Skin epidermis (tissue), 12 donors: ENCODE measurements around the gene MRAP.
A peak's percentile ranks its signal among the peaks of the same experiment; 100 is the strongest.

ENCODE experiments used
- H3K27ac ChIP-seq, 21 experiments: fragments of 200-600 bp; sonication (generic) in 11 of 21; one replicate each; pipeline ENCODE4 v1.5.0; 2020; ENCODE audit warnings: mild to moderate bottlenecking in 3 of 21, inconsistent platforms in 2 of 21, moderate library complexity in 2 of 21
- H3K4me3 ChIP-seq, 7 experiments: fragments of 200-600 bp; sonication (generic) in 2 of 7; one replicate each; pipeline ENCODE4 v1.5.0; 2020; ENCODE audit warnings: inconsistent platforms in 2 of 7, mild to moderate bottlenecking in 2 of 7, moderate library complexity in 1 of 7

The MRAP gene

DNA sequence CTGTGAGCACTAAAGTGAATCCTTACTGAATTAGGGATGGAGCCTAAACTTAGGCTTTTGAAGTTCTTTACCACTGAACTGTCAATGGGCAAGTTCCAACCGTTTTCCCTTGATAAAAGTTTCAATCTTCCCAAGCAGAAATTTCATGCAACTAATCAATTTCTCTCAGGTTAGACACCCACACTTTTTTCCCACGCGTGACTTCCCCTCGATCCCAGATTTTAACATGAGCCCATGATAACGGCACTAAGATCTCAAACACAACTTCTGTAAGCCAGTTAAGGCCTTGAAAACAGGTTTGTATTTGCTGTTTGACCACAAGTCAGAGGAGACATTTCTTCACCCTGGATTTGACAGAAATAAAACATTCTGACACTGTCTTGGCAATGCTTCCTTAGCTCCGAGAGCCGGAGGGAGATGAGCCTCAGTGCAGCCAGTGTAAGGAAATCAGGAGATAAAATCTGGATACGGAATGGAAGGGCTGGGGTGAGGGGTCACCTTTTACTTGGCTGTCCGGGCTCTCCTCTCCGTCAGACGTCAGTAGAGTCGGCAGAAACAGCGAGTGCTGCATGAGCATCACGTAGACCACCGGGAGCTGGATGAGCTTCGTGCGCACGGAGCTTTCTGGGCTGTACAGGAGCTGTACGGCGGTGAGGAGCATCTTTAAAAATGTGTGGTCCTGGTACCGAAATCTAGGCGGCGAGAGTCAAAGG, 39.7 kb downstream of the MRAP start:
- H3K27ac ChIP-seq: no peak overlapping the region

DNA sequence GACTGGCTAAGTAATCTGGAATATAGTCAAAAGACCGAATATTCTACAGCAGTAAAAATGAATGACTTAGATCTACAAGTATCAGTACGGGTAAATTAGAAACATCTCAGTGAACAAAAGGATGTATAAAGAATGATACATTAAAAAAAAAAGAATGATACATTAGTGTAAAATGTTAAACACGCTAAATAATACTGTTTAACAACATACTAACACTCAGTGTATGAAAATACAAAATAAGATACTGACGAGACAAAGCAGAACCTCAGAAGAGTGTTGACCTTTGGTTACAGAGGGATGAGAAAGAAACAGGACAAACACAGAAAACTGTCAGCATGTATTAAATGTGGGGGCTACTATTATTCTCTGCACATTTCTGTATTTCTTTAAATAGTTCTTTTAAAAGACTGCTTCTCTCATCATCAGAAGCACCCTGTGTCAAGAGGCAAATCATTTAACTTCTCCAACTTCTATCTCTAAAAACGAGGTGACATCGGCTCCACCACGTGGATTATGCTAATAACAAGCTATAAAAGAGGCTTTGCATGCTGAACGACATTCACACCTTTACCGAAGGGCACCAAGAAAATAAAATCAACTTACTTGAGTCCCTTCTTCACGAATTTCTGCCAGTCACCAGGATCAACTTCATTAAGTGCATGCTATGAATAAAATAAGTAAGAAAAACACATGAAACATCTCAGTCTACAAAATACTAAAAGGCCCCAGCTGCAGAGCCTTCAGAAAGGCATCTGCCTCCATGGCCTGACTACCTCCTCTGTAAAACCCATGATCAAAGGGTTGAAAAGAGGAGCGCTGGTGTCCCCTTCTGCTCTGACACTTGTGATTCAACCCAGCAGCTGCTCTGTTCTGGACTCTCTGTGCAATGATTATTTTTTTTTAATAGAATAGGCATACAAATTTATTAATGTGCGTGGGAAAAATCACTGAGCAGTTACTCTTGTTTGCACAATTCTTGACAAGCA, 42.5 kb downstream of the MRAP start:
- Histone ChIP-seq H3K27ac (no peak overlapping the region), H3K4me3 (no peak overlapping the region)

More for the DNA sequence above, 39.7 kb downstream of the MRAP start:
- no peak overlapping the region for H3K4me3 ChIP-seq

DNA sequence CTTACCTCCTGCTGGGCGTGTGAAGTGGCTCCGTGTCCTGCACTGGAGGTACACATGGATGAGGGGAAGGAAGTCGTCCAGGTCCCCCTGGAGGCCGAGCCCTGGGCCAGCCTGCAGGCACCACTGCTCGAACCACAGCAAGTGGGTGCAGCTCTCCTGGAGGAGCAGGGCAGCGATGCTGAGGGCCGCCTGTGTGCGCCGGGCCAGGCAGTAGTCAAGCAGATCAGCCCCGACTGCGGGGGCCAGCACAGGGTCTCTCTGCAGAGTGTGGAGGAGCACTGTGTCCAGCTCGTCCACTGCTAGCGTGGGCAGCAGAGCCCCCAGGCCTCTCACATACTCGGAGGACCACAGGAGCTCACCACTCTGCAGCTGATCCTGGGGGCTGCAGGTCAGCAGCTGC, 48.3 kb downstream of the MRAP start:
- Histone ChIP-seq H3K4me3 (no peak overlapping the region), H3K27ac (peak overlapping the region in 2 of 21 experiments; percentile 60 to 70)

DNA sequence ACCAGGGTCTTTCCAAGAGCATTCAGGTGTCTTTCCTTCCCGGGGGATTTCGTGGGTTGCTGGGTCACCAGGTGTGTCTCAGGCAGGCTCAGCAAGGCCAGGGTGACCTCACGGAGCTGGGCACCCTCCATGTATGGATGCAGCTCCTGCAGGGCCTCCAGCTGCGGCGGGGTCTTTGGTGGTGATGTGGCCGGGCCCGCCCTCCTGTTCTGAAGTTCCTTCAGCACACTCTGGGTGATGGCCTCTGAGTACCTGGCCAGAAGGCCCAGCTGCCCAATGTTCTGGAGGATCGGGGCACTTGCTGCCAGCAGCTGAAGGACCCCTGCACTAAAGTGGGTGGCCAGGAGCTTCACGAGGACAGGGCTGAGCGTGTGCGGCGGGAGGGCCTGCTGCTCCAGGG, 48.7 kb downstream of the MRAP start:
- Histone ChIP-seq H3K4me3 (no peak overlapping the region), H3K27ac (peak overlapping the region in 10 of 21 experiments; percentile 5 to 82 (median 63))

DNA sequence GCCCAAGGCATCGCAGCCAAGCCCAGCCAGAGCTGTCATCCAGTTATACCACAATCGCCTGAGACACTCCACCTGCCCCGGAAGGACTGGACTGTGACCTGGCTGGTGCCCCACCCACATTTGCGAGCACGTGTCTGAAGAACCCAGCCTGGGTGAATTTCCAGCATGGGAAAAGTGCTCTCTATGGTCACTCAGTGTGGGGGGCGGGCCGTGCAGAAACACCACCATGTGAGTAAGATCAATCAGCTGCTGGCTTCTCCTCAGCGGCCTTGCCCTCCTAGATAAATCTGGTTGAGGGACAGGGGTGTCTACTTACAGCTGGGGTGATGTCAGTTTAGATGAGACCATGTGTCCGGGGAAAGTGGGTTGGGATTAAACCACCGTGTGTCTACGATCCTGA, 49.3 kb downstream of the MRAP start:
- H3K27ac ChIP-seq: peak overlapping the region in 18 of 21 experiments; percentile 5 to 82 (median 60)
- H3K4me3 ChIP-seq: no peak overlapping the region

DNA sequence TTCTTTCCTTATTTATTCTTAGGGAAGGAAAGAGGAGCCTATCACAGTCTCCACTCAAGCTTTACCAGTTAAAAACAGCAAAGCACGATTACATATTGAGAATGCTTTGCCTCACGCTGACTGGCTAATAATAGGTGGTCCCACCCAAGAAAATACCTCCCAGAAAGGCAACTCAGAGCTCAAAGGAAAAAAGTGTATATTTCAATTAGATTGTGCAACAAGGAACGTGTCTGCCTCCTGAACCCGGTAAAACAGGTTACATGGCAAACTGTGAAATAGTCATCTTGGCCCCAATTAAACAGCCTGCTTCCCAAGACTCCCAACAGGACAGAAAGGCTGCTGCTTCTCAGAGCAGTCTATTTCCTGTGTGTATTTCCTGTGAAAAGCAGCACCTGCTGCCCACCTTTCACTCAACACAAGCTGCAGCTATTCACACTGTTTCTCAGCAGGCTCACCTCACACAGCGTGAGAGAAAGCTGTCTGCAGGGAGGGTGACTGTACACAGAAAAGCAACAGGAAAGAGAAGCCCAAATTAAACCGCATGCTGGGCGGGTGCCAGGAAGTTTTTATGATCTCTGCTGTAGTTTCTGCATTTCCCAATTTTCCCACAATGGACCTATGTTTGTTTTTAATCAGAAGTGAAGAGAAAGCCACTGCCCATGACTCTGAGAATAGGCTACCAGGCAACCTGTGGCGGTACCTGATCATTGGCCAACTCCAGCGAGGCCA, 50.1 kb downstream of the MRAP start:
- peak overlapping the region in 18 of 21 experiments; percentile 5 to 82 (median 60) for H3K27ac ChIP-seq
- H3K4me3 ChIP-seq: no peak overlapping the region

DNA sequence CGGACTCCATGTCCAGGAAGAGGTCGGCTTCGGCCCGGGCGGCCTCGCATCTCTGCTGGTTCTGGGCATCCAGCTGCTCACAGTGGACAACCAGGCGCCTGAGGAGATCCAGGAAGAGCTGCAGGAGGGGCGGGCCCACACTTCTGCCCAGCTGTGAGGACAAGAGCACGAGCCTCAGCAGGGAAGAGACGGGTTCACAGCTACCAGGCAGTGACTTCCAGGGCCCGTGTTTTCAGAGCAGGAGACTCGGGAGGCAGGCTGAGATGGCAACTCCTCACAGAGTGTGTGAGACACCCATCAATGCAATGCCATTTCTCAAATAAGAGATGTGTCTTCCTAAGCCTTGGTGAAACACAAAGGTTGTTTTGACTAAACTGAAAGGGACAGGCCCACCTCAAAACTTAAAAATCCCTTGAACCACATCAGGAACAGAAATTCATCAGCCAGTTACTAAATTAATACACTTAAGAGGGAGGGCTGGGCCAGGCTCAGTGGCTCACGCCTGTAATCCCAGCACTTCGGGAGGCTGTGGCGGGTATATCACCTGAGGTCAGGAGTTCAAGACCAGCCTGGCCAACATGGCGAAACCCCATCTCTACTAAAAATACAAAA, 50.8 kb downstream of the MRAP start:
- H3K4me3 ChIP-seq: no peak overlapping the region
- peak overlapping the region in 16 of 21 experiments; percentile 5 to 82 (median 56) for H3K27ac ChIP-seq

DNA sequence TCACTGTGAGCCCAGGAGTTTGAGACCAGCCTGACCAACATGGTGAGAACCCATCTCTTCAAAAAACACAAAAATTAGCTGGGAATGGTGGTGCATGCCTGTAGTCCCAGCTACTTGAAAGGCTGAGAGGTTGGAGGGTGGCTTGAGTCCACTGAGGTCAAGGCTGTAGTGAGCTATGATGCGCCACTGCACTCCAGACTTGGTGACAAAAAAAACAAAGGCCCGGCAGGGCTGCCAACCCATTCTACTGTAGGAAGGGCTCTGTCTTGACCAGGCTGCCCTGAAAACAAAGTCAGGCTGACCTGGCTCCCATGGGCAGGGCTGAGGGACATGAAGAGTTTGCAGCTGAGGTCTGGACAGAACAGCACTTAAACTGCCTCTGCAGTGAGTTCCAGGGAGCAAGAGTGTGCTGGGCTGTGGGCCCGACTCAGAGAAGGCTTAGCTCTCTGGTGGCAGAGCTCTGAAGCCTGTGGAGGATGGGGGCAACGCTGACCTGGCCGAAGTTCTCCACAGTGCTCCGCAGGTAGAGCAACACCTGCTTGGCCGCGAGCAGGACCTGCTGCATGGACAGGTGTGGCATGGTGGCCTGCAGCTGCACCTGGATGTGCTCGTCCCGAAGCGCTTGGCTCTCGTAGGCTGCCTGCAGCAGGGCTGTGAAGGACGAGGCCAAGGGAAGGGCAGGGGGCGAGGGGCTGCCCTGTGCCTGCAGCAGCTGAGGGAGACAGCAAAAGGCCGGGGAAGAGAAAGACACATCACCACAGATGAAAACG, 51.7 kb downstream of the MRAP start:
- Histone ChIP-seq H3K4me3 (no peak overlapping the region), H3K27ac (peak overlapping the region in 8 of 21 experiments; percentile 1 to 67 (median 50))

DNA sequence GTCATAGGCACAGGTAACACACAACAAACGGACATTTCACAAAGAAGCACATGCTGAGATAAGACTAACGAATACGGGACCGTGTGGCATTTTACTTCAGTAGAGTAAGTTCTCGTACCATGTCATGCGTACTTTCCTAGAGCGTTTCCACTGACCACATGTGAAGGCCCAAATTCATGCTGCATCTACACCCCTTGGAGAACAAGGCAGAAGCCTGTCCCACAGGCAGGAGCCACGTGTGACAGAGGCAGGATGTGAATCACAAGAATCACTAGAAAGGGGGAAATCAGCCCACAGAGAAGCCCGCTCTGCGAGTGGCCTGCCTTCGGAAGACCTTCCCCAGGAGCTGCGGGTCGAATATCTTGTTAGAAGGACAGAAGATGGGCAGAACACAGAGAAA, 52.3 kb downstream of the MRAP start:
- Histone ChIP-seq H3K27ac (peak overlapping the region in 10 of 21 experiments; percentile 1 to 67 (median 38)), H3K4me3 (no peak overlapping the region)

DNA sequence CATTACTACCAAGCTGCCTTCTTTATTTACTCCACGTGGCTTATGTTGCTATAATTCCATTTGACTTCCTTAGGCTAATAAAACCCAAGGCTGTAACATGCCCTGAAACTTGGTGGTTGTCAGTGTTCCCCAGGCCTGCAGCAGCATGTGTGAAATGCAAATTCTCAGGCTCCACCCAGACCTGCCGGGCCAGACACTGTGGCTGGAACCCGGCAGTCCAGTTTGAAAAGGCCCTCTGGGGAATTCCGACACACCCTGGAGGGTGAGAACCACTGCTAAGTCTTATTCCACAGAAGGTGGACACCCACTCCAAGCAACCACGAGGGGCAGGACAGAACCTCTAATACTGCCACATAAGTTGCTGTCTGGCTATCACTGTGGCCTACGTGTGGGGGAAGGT, 52.8 kb downstream of the MRAP start:
- Histone ChIP-seq H3K27ac (peak overlapping the region in 13 of 21 experiments; percentile 6 to 67 (median 45)), H3K4me3 (no peak overlapping the region)

DNA sequence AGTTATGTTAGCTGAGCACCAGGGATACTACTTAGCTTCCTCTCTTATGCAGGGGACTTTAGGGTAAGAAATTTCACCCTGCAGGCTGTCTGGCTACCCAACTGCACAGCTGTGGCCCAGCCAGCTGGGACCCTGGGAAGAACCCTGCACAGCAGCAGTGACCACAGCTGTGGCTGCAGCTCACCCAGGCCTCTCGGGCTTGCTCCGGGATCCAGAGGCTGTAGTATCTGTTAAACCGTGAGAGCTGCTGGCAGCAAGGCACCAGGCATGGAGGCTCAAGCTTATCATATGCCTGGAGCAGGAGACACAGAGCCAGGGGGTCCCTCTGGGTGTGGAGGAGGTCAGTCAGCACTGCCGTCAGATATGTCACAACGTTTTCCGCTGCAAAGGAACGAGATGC, 53.9 kb downstream of the MRAP start:
- H3K4me3 ChIP-seq: no peak overlapping the region
- H3K27ac ChIP-seq: peak overlapping the region in 4 of 21 experiments; percentile 11 to 64 (median 31)

DNA sequence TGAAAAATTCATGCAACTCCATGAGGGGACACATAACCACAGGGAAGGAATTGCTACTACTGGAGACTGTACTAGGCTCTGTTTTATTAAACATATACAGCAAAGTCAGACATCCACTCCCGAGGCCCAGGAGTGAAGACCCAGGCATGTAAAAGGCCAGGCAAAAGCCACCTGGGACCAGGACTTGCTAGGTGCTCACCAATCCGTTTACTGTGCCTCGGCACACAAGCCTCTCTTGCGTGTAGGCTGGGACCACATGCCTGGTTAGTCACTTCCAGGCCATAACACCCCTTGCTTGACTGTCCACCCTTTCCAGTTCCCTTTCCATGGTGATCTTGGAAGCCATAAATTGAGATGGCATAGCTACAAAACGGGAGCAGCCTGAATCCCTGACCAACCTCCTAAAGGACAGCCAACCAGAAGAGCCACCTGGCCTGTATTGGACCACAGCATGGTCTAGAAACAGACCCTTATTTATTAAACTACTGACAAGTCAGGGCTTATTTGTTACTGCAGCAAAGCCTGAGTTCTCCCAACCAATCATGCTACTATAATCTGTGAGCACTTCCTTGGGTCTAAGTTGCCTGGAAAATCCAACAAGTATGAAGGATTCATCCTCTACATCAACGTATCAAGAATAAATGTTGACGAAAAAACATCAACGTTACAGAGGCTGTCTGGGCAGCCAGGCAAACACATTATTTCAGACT, 54.5 kb downstream of the MRAP start:
- Histone ChIP-seq H3K4me3 (no peak overlapping the region), H3K27ac (peak overlapping the region in 3 of 21 experiments; percentile 11 to 45 (median 17))

DNA sequence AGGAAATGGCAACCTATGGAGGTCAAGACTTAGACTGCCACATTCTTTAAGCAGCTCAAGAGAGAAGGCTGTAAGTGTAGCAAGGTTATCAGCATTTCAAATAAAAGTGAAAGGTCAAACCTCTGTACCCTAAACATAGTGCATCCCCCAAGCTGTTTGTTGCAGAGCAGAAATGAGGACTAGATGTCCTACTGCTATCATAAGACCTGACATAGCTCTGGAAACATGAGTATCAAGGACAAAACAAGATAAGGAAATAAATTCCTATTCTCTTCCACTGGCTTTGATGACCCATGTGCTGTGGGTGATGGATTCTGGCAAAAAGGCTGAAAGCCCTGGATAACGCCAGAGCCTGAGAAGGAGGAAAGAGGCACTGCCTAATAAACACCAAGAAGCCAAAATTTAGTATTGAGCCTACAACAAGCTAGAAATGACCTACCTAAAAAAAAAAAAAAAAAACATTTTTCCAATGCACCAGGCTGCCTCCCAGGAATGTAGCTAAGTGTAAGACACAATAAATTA, 58.3 kb downstream of the MRAP start:
- Histone ChIP-seq H3K27ac (no peak overlapping the region), H3K4me3 (no peak overlapping the region)

DNA sequence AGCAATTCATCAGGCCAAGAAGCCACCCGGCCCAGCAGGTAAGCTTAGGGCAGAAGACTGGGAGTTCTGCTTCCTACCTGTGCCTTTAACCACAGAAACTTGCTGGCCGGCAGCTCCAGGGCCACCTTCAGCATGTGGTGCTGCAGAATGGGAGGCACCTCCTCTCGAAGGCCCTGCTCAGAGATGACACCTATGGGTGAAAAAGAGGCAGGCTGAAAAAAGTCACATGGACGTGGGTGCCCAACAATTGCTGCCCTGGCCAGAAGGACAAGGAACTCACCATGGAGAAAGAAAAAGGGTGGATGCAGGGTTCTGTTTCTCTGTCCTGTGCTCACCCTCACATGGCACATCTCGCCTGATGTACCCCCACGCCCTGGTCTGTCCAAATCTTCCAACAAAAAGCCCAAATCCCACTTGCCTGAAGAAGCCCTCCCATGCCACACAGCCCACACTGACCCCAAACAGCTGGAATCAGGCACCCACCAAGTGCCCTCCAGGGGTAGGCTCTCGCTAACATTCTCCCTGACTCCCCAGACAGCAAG, 61.1 kb downstream of the MRAP start:
- H3K27ac ChIP-seq: peak overlapping the region in 5 of 21 experiments; percentile 20 to 58 (median 31)
- H3K4me3 ChIP-seq: no peak overlapping the region

DNA sequence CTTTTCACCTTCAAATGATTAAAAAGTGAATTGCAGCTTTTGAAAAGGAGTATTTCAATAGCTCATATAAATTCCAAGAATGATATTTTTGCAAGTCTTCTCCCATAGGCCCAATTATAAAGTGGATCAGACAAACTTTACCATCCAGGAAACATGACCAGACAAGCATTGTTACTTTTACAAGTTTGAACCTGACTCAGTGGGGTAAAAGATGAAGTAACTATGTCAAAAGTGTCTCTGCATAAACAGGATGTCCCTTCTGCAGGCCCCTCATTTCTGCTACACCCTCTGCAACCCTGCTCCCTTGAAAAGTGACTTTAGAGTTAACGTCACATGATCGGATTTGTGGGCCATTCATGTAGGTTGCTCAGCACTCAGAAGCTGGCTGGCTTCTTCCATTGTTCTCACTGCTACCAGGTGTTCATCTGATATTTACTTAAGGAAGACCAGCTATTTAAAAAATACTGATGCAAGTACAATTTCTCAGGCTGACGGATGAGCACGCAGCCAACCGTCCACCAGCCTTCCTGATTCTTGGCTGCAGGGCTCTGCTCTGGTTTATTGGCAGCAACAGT, 61.8 kb downstream of the MRAP start:
- no peak overlapping the region for H3K4me3 ChIP-seq
- H3K27ac ChIP-seq: peak overlapping the region in 4 of 21 experiments; percentile 17 to 58 (median 26)
